Activated CD4-positive, alpha-beta T cell treated with anti-CD3 and anti-CD28 coated beads, Interleukin-2, Interleukin-6, amounts not matched to agents 100 ng/mL and 50 ng/mL, durations not matched to agents 16 hours and 8 hours (primary cell): ENCODE results near the gene ALK.

Experiments used
- DNase-seq: peaks from one replicate; pipeline ENCODE4 v3.0.0-alpha.2; 2020

The ALK gene

DNA sequence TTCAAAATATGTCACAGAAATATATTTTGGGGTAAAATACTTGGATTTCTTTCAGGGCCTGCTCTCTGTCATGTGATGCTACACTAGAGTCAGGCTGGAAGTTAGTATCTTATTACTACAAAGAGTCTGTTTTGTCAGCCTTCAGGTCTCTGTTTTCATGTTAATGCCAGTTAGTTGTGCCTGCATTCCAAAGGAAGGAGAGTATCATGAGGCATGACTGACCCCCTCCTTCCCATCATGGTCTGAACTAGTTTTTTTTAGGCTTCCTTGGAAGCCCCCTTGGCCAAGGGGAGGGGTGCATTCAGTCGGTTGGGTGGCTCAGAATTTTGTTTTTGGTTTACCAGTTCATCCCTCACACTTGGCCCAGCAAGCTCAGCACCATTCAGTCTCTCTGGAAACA, 318.0 kb downstream of the ALK start:
- no peak for DNase-seq

DNA sequence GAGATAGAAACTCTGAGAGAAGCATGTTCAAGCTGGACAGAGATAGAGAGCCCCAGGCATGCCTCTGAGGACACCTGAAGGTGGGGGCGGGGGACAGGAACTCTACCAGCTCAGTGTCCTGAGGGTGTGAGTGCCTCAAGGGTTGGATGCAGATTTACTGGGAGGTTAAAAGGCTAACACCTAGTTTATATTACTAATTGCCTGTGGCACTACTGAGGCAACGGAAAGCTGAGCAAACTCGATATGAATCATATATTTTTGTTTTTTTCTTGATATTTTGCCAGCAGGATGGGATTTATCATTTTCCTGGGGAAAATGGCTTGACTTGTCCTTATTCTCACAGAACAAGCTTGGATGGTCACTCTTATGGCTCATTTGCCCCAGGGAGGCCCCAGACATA, 319.5 kb downstream of the ALK start:
- DNase-seq, result no peak

DNA sequence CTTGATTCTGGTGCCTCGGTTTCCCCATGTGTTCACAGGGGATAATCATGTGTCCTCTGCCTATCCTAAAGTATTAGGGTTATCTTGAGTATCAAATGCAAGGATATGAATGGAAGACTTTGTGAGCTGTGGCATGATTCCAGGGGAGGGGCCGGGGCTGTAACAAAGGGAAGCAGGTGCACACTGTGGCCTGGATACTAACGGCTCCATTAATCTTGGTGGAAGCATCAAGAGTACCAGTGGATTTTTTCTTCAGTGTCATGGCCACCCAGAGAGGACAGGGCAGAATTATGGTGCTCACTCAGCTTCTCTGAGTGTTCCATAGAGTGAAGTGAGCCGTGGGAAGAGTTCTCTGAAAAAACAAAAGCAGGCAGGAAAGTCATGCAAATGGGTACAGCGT, 320.1 kb downstream of the ALK start:
- no peak for DNase-seq

DNA sequence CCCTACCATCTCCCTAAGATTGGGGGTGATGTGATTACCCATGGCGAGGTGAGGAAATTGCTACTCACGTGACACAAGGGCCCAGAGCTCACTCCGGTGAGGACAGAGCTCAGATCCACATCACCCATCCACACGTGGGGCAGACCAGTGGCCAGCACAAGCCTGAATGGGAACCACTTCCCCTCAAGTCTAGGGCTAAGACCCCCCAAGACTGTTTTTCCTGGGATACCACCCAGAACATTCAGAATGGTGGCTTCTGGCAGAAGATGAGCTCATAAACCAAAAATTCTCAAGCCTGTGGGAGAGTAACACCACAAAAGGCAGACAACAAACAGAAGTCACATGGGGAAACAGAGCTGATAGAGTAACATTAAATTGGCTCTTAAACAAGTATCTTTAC, 321.4 kb downstream of the ALK start:
- no peak for DNase-seq

DNA sequence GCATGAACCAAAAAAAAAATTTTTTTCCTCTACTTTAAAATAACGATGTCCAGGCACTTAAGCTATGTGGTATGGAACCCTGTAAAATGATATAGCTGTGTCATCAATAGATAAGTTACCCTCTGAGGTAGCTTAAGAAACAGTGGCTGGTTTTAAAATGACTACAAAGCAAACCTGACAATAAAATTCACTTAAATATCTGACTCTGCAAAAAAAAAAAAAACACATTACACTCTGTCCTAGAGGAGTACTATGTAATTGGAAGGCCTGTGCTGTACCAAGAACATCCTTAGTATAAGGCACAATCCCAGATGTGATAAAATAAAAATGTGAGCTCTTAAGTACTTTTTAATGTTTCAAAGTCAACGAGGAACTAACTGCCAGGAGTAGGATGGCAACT, 322.4 kb downstream of the ALK start:
- DNase-seq, result no peak

DNA sequence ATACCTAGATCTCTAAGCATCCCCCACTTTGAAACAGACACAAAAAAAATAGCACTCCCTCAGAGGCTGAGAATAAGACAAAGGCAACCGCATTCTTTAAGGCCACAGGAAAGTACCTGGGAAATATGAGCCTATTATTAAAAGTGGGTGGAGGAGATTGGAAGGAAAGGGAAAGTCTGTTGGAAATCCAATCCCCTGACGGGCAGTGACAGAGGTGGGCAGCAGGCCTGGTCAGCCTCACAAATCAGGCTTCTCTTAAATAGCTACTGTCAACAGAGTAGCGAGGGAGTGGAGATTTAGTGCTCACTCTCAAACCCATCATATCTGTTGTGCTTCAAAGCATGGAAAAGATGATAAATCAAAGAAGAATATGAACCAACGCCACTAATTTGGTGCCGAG, 324.4 kb downstream of the ALK start:
- DNase-seq, result no peak

DNA sequence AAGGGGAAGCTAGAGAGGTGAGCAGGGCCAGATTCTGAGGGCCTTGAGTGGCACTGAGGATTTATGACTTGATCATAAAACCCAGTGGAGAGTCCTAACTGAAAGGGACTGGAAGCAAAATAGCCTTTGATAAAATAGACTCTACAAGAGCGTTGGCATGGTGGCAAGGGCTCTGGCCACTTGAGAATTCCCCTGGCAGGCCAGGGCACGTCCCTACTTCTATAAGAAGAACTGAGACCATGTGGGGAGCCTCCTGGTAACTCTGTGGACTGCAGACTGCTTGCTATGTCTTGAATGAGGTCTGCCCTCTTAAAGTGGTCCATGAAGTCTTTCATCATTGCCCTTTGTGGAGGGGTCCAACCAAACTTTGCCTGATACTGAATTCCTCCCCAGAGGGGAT, 324.8 kb downstream of the ALK start:
- no peak for DNase-seq

DNA sequence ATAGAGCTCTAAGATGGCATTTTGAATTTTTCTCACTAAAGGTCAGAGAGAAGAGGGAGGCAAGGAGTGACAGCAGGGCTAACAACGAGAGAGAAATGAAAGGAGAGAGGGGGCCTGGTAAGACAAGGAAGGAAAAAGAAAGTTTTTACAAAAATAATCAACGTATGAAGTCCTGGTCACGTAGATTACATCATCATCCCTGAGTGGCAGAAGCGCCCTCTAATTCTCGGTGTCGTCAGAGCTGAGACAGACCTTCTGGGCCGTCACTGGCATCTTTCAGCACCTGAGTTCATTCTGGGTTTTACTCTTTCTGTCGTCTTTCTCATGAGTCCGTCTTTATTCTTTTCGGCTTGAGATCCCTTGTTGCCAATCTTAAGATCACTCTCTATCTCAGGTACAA, 329.8 kb downstream of the ALK start:
- no peak for DNase-seq

DNA sequence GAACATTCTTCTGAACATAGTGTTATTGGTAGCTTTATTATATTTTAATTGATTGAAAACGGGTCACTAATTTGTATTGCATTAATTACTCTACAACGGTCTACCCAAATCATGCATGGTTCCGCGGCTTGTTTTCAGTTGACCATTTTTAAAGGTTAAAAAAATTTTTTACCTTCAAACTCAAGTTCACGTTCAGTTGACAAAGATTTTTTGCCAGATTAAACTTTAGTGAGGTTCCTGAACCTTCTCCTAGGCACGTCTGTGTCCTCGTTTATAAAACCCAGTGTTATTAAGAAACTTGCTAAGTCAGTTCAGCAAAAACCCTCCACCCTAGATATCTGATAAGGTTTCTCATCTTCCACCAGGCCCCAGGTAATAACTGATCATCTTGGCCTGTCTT, 331.2 kb downstream of the ALK start:
- no peak for DNase-seq

DNA sequence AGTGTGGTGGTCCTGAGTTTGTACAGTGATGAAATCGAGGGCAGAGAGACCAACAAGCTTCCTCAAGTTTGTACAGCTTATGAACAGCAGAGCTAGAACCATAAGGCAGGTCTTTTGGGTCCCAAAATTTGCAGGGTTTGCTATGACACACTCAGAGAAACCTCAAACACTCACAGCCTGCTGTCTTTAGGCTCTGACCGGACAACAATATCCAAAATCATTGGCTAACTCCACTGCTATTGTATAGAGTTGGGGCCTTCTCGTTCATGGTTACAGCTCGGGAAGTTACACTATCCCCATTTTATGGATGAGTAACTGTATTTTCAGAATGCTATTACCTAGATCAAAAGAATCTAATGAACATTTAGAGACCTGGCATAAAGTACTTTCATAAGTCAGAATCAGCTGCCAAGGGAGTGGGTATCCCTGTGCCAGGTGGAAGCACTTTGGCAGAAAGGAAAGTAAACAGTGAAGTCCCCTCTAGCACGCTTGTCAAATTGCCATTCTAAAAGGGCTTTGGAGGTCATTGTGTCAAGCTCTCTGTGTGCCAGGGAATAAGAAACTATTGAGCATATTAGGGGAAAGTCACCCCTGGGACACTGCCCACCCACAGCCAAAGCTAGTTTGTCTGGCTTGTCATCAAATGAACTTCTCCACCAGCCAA, 331.8 kb downstream of the ALK start:
- DNase-seq, result no peak

DNA sequence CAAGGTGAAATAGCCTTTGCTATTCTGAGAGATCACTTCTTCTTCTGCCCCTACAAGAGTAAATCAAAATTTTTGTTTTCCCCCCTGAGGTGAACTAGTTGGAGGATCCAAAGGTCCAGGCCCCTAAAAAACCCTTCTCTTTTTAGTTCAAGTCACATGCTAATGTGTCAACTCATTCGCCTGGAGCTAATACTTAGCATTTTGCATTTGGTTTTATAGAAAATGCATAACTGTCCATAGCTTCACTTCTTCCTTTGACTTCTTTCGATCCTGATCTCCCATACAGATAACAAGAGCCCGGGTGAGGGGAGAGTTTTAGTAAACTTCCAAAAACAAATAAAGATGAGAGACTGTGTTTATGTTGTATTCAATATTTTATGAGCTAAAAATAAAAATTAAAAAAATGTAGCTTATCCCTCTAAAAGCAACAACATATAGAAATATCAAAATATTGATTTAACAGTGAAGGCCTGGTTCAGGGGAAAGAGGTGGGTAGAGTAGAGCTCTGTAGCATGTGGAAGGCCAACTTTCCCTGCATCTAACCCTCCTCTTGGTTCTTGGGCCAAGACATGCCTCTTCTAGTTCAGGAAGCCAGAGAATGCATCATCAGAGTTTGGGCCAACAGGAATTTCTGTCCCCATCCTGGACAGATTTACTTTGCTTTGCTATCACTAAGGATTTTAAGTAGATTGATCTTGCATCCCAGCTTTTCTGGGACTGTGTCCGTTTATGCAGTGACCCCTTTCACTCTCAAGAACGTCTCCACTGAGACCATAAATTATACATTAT, 333.8 kb downstream of the ALK start:
- DNase-seq, result no peak

DNA sequence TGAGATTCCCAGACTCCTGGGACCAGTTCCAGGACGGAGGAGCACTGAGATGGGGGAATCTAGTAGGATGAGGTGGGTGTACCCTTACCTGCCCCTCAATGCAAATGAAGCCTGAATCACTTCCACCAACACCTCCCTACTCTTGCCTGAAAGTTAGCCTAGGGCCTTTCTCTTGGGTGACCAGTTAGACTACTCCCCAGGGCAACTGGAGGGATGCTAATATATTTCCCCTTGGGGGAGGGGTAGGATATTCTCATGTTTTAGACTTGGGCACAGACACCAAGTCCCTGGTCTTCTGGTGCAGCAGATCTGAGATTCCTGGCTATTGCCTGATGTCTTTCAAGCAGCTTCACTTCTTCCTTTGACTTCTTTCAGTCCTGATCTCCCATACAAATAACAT, 334.5 kb downstream of the ALK start:
- DNase-seq, result no peak

DNA sequence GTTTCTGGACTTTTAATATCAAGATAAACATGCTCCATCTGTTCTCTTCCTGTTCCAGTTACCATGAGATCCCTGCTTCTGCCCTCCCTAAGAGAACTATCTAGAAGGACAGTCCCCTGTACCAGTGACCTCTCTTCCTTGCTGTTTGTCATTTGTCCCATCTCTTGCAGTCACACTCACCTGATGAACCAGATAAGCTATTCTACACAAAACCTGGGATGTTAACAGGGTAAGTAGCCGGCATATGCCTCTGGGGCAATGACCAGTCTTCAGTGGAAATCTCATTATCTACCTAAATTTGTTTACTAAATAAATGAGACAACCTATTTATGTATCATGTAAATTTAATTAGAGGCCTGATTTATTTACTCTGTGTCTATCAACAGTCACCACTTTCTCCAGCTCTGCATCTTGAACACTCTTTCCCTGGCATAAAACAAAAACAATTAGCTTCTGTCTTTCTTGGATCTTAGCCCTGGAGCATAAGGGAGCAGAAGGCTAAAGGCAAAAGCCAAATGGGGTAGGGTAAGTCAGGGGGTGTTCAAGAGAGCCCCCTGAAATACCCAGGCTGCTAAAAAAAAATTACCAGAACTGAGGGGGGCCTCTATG, 337.7 kb downstream of the ALK start:
- DNase-seq, result no peak

DNA sequence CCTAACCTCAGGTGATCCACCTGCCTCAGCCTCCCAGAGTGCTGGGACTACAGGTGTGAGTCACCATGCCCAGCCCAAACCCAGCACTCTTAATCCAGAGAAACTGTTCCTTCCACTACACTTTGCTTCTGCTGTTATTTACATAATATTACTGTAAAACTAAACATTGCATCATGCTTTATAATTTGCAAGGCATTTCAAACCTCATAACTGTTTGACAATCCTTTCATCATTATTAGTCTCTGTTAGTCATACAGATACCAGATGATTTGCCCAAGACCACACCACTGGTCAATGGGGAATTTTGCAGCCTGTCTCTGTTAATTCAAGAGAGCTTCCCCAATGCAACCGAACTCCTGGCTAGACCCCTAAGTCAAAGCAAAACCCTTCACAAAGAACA, 338.3 kb downstream of the ALK start:
- no peak for DNase-seq

DNA sequence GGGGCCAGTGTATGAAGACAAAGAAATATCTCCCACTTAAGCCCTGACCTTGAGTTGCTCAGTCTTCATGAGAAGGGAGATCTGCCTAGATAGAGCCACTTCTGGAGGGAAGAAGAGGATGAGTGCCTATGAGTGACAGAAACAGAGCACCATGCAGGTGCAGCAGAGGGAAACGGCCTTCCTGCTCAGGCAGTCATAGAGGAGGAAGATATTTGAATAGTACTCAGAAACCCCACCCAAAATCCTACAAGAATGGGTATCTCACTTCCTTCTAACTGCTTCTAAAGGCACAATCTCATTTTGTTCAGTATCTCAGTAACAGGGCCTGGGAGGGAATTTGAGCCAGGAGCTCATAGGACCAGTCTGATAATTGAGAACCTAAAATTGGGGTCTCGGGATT, 339.3 kb downstream of the ALK start:
- no peak for DNase-seq

DNA sequence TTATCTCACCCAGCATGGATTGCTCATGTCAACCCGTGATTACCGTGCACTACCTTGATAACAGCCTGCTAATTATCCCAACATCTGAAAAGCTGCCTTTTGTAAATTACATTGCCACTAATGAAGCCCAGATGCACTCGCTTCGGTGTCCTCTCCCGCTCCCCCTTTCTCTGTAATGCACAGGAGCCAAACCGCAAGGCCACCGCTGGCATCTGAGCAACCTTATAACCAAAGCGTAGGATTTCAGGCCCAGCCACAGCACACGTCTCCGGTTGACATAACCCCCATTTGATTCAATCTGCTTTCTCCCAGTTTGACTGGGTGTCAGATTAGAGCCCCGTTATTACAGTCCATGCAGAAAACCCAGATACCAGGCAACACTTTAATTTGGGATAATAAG, 341.2 kb downstream of the ALK start:
- DNase-seq, result no peak

DNA sequence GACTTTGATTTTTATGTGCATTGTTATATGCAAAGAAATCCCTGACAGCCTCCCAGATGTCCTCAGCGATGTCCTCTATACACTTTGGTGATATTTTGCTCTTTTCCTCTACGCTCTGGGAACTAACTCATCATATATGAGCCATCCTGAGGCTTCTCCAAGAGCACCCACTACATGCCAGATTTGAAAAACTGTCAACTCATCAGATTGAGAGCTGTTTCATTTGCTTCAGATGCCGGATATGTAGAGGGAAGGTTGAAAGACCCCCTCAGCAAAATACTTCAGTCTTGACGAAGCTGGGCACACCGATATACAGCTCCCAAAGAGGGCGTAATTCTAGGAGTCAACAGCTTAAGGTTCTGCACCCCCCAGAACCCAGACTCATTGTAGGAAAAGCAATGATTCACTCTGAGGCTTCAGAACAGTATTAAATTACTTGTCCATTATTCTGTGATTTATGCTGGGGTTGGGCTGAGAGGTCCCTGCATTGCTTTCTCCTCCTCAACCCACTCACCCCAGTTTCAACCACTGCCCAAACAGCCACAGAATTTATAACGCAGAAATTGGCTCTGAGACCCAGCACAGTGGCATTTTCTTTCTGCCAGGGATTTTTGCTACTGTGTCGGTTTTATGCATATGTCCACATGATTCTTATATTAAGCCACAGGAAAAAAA, 341.8 kb downstream of the ALK start:
- no peak for DNase-seq

DNA sequence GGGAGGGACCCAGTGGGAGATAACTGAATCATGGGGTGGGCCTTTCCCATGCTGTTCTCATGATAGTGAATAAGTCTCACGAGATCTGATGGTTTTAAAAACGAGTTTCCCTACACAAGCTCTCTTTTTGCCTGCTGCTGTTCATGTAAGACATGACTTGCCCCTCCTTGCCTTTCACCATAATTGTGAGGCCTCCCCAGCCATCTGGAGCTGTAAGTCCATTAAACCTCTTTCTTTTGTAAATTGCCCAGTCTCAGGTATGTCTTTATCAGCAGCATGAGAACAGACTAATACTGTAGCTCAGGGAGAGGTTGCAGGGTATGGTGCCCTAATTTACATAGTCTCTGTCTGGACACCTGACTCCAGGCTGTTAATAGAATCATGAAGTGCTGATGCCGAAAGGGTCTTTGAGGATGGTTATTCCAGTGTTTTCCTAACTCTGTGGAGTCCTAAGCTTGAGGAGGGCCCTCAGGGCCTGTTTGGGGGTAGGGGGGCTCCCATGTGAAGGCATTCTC, 343.2 kb downstream of the ALK start:
- no peak for DNase-seq

DNA sequence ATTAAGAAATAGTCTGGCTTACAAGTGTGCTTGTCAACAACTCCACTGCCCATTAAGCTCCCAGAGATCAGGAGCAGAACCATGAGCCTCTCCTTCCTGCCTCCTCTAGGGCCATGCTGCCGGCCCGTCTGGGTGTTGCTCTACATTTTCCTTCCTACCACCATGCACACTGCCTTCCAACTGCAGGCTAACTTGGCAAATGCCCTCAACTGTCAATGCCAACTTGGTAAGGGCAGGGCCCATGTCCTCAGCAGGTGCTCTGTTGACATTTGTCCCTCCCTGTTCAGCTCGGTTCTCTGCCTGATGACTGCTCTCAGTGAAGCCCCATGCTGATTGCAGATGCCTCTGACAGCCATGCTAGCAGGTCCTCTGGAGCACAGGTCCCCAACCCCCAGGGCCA, 345.2 kb downstream of the ALK start:
- no peak for DNase-seq

DNA sequence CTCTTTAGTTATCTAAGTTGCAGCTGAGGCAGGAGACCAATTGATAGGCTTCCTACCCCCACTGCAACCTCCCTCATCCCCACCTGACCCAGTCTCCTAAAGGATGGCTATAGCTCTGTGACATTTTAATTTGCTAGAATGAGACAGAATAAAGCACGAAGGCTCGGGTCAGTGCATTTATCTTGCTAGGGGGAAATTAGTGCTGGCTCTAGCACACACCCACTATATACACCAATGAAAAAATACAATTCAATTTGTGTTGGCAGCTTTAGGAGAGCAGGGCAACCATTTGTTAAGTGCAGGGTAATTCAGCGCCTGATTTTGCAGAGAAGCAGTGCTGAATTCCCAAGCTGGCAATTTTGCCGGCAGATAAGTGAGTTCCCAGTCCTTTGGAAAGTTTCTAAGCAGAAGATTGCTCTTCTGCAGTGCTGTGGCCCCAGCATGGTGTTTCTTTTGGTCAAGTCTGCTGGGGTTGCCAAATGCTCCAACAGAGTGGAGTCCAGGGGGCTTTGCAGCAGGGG, 346.0 kb downstream of the ALK start:
- DNase-seq, result no peak

DNA sequence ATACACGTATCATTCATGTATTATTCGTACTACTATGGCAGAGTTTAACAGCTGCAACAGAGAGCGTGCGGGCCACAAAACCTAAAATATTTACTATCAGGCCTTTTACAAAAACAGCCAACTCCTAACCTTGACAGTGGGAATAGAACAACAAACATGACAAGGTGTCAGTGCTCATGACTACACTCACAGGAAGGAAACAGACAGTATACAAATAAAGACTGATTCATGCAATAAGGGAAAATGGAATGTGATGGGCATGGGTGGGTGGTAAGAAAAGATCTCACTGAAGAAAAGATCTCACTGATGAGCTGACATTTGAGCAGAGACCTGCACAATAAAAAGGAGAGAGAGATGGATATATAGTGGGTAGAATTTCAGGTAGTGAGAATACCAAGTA, 347.8 kb downstream of the ALK start:
- no peak for DNase-seq

DNA sequence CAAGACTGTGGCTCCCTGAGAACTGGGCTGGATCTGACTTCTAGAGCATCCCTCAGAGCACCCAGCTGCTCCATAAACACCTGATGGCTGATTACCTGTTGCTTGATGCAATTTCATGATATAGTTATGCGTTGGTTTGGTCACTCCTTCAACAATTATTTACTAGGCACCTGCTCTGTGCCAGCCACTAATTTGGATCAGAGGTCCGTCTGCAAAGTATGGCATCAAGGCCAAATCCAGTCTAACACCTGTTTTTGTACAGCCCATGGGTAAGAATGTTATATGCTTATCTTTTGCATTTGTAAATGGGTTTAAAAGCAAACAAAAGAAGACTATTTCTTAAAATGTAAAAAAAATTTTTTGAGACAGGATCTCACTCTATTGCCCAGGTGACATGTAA, 348.2 kb downstream of the ALK start:
- DNase-seq, result no peak

DNA sequence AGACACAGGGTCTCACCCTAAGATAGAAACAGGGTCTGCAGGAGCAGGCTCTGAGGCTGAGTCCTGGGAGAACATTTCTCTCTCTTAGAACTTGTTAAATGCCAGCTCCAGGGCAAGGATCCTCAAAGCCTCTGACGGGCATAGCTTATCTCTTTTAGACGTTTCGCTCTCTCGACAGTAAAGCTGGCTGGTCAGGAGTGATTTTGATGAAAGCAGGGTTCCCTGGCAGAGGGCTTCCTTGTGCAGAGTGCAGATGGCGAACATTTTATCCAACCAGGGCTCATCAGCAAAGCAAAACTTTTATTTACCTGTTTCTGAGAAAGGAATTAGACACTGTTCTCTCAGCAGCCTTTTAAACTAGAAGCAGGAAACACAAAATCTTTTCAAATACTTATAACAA, 350.8 kb downstream of the ALK start:
- DNase-seq, result no peak
